ENCODE measurements around the gene SKP2.
"Not testable (repeated sequence)": the region's sequence is repeated elsewhere in the genome, so short reads cannot be mapped to it uniquely, and the experiment has no call there.

SKP2 gene

DNA sequence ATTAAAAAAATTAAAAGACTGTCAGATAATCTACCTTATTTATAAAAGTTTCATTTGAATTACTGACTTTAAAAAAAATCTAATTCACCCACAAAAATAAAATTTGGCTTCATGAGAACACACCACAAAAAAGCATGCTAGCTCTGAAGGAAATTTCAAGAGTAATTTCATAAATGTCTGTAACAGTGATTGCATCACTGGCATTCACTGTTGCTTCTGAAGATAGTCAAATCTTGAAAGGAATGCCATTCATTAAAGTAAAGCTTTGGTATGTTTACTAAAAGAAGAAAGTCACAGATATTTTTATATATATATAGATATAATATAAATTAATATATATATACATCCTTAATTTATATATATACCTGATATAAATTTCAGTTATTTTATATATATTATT is 46.4 kb downstream of the SKP2 start:
- H3K4me1 ChIP-seq (ENCODE audit: control insufficient read depth, low read length): no peaks in the 10 kb centered on the region
- no peak overlapping the region for H3K27ac ChIP-seq (ENCODE audit: low read depth, low read length)
- no peaks in the 10 kb centered on the region for H4K20me1 ChIP-seq (ENCODE audit: control insufficient read depth, insufficient read depth, low read depth, low read length)
- H3K79me2 ChIP-seq (ENCODE audit: control insufficient read depth, low read length): no peaks in the 10 kb centered on the region
- no peaks in the 10 kb centered on the region for H3K9me2 ChIP-seq (replicated peaks; ENCODE audit: control insufficient read depth, low read length)
- no peaks in the 10 kb centered on the region for H3K9me3 ChIP-seq (ENCODE audit: control insufficient read depth, insufficient read depth, low read length)
- H3K36me3 ChIP-seq (ENCODE audit: control insufficient read depth, low read length): peaks cover 74% of the 10 kb centered on the region
- TF ChIP-seq EZH2phosphoT487 (IDR thresholded peaks at IDR 0.05; ENCODE audit: borderline replicate concordance, low read length): no peak
- TF ChIP-seq, protein P1, sequence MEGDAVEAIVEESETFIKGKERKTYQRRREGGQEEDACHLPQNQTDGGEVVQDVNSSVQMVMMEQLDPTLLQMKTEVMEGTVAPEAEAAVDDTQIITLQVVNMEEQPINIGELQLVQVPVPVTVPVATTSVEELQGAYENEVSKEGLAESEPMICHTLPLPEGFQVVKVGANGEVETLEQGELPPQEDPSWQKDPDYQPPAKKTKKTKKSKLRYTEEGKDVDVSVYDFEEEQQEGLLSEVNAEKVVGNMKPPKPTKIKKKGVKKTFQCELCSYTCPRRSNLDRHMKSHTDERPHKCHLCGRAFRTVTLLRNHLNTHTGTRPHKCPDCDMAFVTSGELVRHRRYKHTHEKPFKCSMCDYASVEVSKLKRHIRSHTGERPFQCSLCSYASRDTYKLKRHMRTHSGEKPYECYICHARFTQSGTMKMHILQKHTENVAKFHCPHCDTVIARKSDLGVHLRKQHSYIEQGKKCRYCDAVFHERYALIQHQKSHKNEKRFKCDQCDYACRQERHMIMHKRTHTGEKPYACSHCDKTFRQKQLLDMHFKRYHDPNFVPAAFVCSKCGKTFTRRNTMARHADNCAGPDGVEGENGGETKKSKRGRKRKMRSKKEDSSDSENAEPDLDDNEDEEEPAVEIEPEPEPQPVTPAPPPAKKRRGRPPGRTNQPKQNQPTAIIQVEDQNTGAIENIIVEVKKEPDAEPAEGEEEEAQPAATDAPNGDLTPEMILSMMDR (IDR thresholded peaks at IDR 0.05; ENCODE audit: low read depth, low read length, poor library complexity, severe bottlenecking): no peak
- H3K4me3 ChIP-seq (ENCODE audit: low read length): no peak overlapping the region
- peaks cover 5% of the 10 kb centered on the region for H3F3A ChIP-seq (ENCODE audit: control insufficient read depth, insufficient read depth)
- no peak overlapping the region for H3K4me2 ChIP-seq (ENCODE audit: low read length)
- H3K27me3 ChIP-seq (ENCODE audit: control insufficient read depth, low read length): no peaks in the 10 kb centered on the region

DNA sequence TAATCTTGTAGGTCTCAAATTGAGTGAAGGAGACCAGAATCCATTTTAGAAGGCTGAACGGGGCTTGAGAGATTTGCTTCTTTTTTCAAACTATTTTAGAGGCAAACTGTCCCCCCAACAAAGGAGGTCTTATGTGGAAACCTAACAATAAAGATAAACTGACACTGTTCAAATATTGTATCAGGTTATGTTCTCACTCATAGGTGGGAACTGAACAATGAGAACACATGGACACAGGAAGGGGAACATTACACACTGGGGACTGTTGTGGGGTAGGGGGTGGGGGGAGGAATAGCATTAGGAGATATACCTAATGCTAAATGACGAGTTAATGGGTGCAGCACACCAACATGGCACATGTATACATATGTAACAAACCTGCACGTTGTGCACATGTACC is 46.9 kb downstream of the SKP2 start:
- not testable (repeated sequence) for H3K4me3 ChIP-seq (ENCODE audit: low read length); H3K9me3 ChIP-seq (ENCODE audit: control insufficient read depth, insufficient read depth, low read length); H3K27ac ChIP-seq (ENCODE audit: low read depth, low read length); H3K9me2 ChIP-seq (replicated peaks; ENCODE audit: control insufficient read depth, low read length); H3F3A ChIP-seq (ENCODE audit: control insufficient read depth, insufficient read depth); H3K79me2 ChIP-seq (ENCODE audit: control insufficient read depth, low read length); H3K4me2 ChIP-seq (ENCODE audit: low read length); H4K20me1 ChIP-seq (ENCODE audit: control insufficient read depth, insufficient read depth, low read depth, low read length); H3K4me1 ChIP-seq (ENCODE audit: control insufficient read depth, low read length); H3K27me3 ChIP-seq (ENCODE audit: control insufficient read depth, low read length)
- H3K36me3 ChIP-seq (ENCODE audit: control insufficient read depth, low read length): peaks cover 74% of the 10 kb centered on the region

DNA sequence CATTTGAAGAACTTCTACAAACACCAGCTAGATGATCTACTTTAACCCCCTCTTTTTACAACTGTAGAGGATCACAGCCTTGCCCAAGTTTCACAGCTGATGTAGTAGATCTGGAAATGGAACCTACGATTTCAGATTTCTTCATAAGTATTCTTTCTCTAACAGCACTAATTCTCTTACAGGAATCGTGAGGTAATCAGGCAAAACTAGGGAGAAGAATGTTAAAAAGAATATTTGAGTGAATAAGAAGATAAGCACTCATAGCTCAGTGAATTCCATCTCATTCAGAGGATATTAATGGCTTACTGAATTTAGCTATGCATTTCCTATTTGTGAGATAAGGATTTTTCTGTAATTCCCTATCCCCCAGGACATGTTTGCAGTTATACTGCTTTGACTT is 47.7 kb downstream of the SKP2 start:
- H3K4me3 ChIP-seq (ENCODE audit: low read length): no peak overlapping the region
- no peaks in the 10 kb centered on the region for H3K9me2 ChIP-seq (replicated peaks; ENCODE audit: control insufficient read depth, low read length)
- no peaks in the 10 kb centered on the region for H3K9me3 ChIP-seq (ENCODE audit: control insufficient read depth, insufficient read depth, low read length)
- H3K36me3 ChIP-seq (ENCODE audit: control insufficient read depth, low read length): peaks cover 66% of the 10 kb centered on the region
- H3K4me2 ChIP-seq (ENCODE audit: low read length): no peak overlapping the region
- H3K27me3 ChIP-seq (ENCODE audit: control insufficient read depth, low read length): no peaks in the 10 kb centered on the region
- no peak overlapping the region for H3K27ac ChIP-seq (ENCODE audit: low read depth, low read length)
- TF ChIP-seq EZH2phosphoT487 (IDR thresholded peaks at IDR 0.05; ENCODE audit: borderline replicate concordance, low read length): no peak
- TF ChIP-seq, protein P1 (IDR thresholded peaks at IDR 0.05; ENCODE audit: low read depth, low read length, poor library complexity, severe bottlenecking): no peak
- H3K4me1 ChIP-seq (ENCODE audit: control insufficient read depth, low read length): no peaks in the 10 kb centered on the region
- H3F3A ChIP-seq (ENCODE audit: control insufficient read depth, insufficient read depth): peaks cover 2% of the 10 kb centered on the region
- H4K20me1 ChIP-seq (ENCODE audit: control insufficient read depth, insufficient read depth, low read depth, low read length): no peaks in the 10 kb centered on the region
- no peaks in the 10 kb centered on the region for H3K79me2 ChIP-seq (ENCODE audit: control insufficient read depth, low read length)

DNA sequence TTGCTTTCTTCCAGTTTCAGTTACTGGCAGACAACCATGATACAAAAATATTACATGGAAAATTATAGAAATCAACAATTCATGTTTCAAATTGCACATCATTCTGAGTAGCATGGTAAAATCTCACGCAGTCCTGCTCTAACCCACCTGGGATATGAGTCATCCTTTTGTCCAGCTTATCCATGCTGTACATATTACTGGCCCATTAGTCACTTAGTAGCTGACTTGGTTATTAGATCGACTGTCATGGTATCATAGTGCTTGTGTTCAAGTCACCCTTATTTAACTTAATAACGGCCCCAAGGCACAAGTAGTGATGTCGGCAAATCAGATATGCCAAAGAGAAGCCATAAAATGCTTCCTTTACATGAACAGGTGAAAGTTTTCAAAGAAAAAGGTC is 48.6 kb downstream of the SKP2 start:
- Histone ChIP-seq H3K27me3 (ENCODE audit: control insufficient read depth, low read length) (no peaks in the 10 kb centered on the region), H4K20me1 (ENCODE audit: control insufficient read depth, insufficient read depth, low read depth, low read length) (no peaks in the 10 kb centered on the region), H3K9me3 (ENCODE audit: control insufficient read depth, insufficient read depth, low read length) (no peaks in the 10 kb centered on the region), H3F3A (ENCODE audit: control insufficient read depth, insufficient read depth) (peaks cover 2% of the 10 kb centered on the region; the same call in 1 of the 2 replicates), H3K27ac (ENCODE audit: low read depth, low read length) (no peak overlapping the region), H3K4me2 (ENCODE audit: low read length) (no peak overlapping the region), H3K36me3 (ENCODE audit: control insufficient read depth, low read length) (peaks cover 65% of the 10 kb centered on the region), H3K9me2 (replicated peaks; ENCODE audit: control insufficient read depth, low read length) (no peaks in the 10 kb centered on the region), H3K4me3 (ENCODE audit: low read length) (no peak overlapping the region), H3K79me2 (ENCODE audit: control insufficient read depth, low read length) (no peaks in the 10 kb centered on the region), H3K4me1 (ENCODE audit: control insufficient read depth, low read length) (no peaks in the 10 kb centered on the region)
- TF ChIP-seq, protein P1 (IDR thresholded peaks at IDR 0.05; ENCODE audit: low read depth, low read length, poor library complexity, severe bottlenecking): no peak
- no peak for TF ChIP-seq EZH2phosphoT487 (IDR thresholded peaks at IDR 0.05; ENCODE audit: borderline replicate concordance, low read length)

Data from DOHH2 (cell line).